ENCODE measurements around the gene TMPRSS11E. TPM values are rescaled to one million over a fixed set of nuclear protein-coding genes. Genes with fewer than 3 reads are reported as not detected.

The TMPRSS11E gene
- total and polyA plus RNA-seq, 10 of the 15 experiments (the other 5 are each of a cell fraction or from before 2014, with no cell fraction given): not detected

DNA sequence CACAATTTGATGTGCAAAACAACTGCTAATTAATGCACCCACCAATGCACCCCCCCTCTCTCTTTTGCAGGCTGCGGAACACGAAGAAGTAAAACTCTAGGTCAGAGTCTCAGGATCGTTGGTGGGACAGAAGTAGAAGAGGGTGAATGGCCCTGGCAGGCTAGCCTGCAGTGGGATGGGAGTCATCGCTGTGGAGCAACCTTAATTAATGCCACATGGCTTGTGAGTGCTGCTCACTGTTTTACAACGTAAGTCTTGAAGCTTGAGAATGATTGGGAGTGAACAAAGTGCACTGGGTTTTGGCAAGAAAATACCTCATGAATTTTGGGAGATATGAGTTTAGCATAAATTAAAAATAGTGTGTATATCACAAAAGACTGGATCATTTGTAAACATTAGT, 28.9 kb downstream of the TMPRSS11E start (continued):
- TF ChIP-seq, protein P1, sequence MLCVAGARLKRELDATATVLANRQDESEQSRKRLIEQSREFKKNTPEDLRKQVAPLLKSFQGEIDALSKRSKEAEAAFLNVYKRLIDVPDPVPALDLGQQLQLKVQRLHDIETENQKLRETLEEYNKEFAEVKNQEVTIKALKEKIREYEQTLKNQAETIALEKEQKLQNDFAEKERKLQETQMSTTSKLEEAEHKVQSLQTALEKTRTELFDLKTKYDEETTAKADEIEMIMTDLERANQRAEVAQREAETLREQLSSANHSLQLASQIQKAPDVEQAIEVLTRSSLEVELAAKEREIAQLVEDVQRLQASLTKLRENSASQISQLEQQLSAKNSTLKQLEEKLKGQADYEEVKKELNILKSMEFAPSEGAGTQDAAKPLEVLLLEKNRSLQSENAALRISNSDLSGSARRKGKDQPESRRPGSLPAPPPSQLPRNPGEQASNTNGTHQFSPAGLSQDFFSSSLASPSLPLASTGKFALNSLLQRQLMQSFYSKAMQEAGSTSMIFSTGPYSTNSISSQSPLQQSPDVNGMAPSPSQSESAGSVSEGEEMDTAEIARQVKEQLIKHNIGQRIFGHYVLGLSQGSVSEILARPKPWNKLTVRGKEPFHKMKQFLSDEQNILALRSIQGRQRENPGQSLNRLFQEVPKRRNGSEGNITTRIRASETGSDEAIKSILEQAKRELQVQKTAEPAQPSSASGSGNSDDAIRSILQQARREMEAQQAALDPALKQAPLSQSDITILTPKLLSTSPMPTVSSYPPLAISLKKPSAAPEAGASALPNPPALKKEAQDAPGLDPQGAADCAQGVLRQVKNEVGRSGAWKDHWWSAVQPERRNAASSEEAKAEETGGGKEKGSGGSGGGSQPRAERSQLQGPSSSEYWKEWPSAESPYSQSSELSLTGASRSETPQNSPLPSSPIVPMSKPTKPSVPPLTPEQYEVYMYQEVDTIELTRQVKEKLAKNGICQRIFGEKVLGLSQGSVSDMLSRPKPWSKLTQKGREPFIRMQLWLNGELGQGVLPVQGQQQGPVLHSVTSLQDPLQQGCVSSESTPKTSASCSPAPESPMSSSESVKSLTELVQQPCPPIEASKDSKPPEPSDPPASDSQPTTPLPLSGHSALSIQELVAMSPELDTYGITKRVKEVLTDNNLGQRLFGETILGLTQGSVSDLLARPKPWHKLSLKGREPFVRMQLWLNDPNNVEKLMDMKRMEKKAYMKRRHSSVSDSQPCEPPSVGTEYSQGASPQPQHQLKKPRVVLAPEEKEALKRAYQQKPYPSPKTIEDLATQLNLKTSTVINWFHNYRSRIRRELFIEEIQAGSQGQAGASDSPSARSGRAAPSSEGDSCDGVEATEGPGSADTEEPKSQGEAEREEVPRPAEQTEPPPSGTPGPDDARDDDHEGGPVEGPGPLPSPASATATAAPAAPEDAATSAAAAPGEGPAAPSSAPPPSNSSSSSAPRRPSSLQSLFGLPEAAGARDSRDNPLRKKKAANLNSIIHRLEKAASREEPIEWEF (IDR thresholded peaks at IDR 0.05; ENCODE audit: insufficient replicate concordance, low read depth, low read length): no peak
- TF ChIP-seq CHD4 (IDR thresholded peaks at IDR 0.05) (no peak), SUZ12 (IDR thresholded peaks at IDR 0.05; ENCODE audit: unreplicated experiment) (no peak), TBL1XR1 (IDR thresholded peaks at IDR 0.05; ENCODE audit: low read depth, low read length) (no peak), NFYB (IDR thresholded peaks at IDR 0.05; ENCODE audit: insufficient read depth, low read depth, low read length) (no peak), SREBF2 (IDR thresholded peaks at IDR 0.05; ENCODE audit: low read length) (no peak), CHD1 (IDR thresholded peaks at IDR 0.05; ENCODE audit: low read depth, low read length) (no peak), PML (IDR thresholded peaks at IDR 0.05; ENCODE audit: low read length) (no peak)
- TF ChIP-seq, protein P2, sequence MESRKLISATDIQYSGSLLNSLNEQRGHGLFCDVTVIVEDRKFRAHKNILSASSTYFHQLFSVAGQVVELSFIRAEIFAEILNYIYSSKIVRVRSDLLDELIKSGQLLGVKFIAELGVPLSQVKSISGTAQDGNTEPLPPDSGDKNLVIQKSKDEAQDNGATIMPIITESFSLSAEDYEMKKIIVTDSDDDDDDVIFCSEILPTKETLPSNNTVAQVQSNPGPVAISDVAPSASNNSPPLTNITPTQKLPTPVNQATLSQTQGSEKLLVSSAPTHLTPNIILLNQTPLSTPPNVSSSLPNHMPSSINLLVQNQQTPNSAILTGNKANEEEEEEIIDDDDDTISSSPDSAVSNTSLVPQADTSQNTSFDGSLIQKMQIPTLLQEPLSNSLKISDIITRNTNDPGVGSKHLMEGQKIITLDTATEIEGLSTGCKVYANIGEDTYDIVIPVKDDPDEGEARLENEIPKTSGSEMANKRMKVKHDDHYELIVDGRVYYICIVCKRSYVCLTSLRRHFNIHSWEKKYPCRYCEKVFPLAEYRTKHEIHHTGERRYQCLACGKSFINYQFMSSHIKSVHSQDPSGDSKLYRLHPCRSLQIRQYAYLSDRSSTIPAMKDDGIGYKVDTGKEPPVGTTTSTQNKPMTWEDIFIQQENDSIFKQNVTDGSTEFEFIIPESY (IDR thresholded peaks at IDR 0.05): no peak
